ENCODE results near the gene EWSR1.

Gene EWSR1

GRCh38 chr22:29265305-29265704, 2.8 kb upstream of the EWSR1 start:
- no peaks in the 10 kb centered on the region for H3K9me3 ChIP-seq (ENCODE audit: control insufficient read depth, insufficient read depth, low read length)
- peaks cover 58% of the 10 kb centered on the region for H3K36me3 ChIP-seq (ENCODE audit: control insufficient read depth, low read length)
- peaks cover 14% of the 10 kb centered on the region for H4K20me1 ChIP-seq (ENCODE audit: control insufficient read depth, insufficient read depth, low read depth, low read length)
- no peak overlapping the region for H3K4me2 ChIP-seq (ENCODE audit: low read length)
- peaks cover 47% of the 10 kb centered on the region for H3K79me2 ChIP-seq (ENCODE audit: control insufficient read depth, low read length)
- peaks cover 17% of the 10 kb centered on the region for H3K4me1 ChIP-seq (ENCODE audit: control insufficient read depth, low read length)
- H3K9me2 ChIP-seq (replicated peaks; ENCODE audit: control insufficient read depth, low read length) = no peaks in the 10 kb centered on the region
- H3F3A ChIP-seq (ENCODE audit: control insufficient read depth, insufficient read depth) = no peaks in the 10 kb centered on the region
- H3K4me3 ChIP-seq (ENCODE audit: low read length) = no peak overlapping the region
- no peaks in the 10 kb centered on the region for H3K27me3 ChIP-seq (ENCODE audit: control insufficient read depth, low read length)
- TF ChIP-seq CTCF (IDR thresholded peaks at IDR 0.05; ENCODE audit: low read depth, low read length, poor library complexity, severe bottlenecking) = no peak
- no peak for TF ChIP-seq EZH2phosphoT487 (IDR thresholded peaks at IDR 0.05; ENCODE audit: borderline replicate concordance, low read length)
- H3K27ac ChIP-seq (ENCODE audit: low read depth, low read length) = no peak overlapping the region

- Histone ChIP-seq H3K9me2 (replicated peaks; ENCODE audit: control insufficient read depth, low read length) (no peaks in the 10 kb centered on the region), H3K27ac (ENCODE audit: low read depth, low read length) (no peak overlapping the region), H3K4me3 (ENCODE audit: low read length) (peak overlapping the region; percentile 93; the same call in 1 of the 2 replicates), H3K27me3 (ENCODE audit: control insufficient read depth, low read length) (no peaks in the 10 kb centered on the region), H3K36me3 (ENCODE audit: control insufficient read depth, low read length) (peaks cover 65% of the 10 kb centered on the region), H4K20me1 (ENCODE audit: control insufficient read depth, insufficient read depth, low read depth, low read length) (peaks cover 20% of the 10 kb centered on the region), H3K4me2 (ENCODE audit: low read length) (peak overlapping the region; percentile 98), H3K79me2 (ENCODE audit: control insufficient read depth, low read length) (peaks cover 53% of the 10 kb centered on the region), H3F3A (ENCODE audit: control insufficient read depth, insufficient read depth) (no peaks in the 10 kb centered on the region), H3K4me1 (ENCODE audit: control insufficient read depth, low read length) (peaks cover 24% of the 10 kb centered on the region), H3K9me3 (ENCODE audit: control insufficient read depth, insufficient read depth, low read length) (no peaks in the 10 kb centered on the region)
- no peak for TF ChIP-seq CTCF (IDR thresholded peaks at IDR 0.05; ENCODE audit: low read depth, low read length, poor library complexity, severe bottlenecking)
- no peak for TF ChIP-seq EZH2phosphoT487 (IDR thresholded peaks at IDR 0.05; ENCODE audit: borderline replicate concordance, low read length)
Measured at GRCh38 chr22:29265929-29266328, 2.1 kb upstream of the EWSR1 start.

GRCh38 chr22:29266564-29267461, 1.3 kb upstream of the EWSR1 start:
- Histone ChIP-seq H3K4me3 (ENCODE audit: low read length) (peak overlapping the region; percentile 93), H3K9me3 (ENCODE audit: control insufficient read depth, insufficient read depth, low read length) (no peaks in the 10 kb centered on the region), H3F3A (ENCODE audit: control insufficient read depth, insufficient read depth) (no peaks in the 10 kb centered on the region), H3K4me2 (ENCODE audit: low read length) (peak overlapping the region; percentile 98), H3K79me2 (ENCODE audit: control insufficient read depth, low read length) (peaks cover 62% of the 10 kb centered on the region), H4K20me1 (ENCODE audit: control insufficient read depth, insufficient read depth, low read depth, low read length) (peaks cover 29% of the 10 kb centered on the region), H3K4me1 (ENCODE audit: control insufficient read depth, low read length) (peaks cover 32% of the 10 kb centered on the region), H3K9me2 (replicated peaks; ENCODE audit: control insufficient read depth, low read length) (no peaks in the 10 kb centered on the region), H3K36me3 (ENCODE audit: control insufficient read depth, low read length) (peaks cover 73% of the 10 kb centered on the region), H3K27me3 (ENCODE audit: control insufficient read depth, low read length) (no peaks in the 10 kb centered on the region), H3K27ac (ENCODE audit: low read depth, low read length) (peak overlapping the region; percentile 84)
- TF ChIP-seq CTCF (IDR thresholded peaks at IDR 0.05; ENCODE audit: low read depth, low read length, poor library complexity, severe bottlenecking) (no peak), EZH2phosphoT487 (IDR thresholded peaks at IDR 0.05; ENCODE audit: borderline replicate concordance, low read length) (no peak)
